SK-N-DZ (cell line): ENCODE results near the gene SCD5.

Experiments used
- DNase-seq: peaks from one replicate; pipeline ENCODE4 v3.0.0-alpha.2; 2015; ENCODE audit warnings: low spot score

Gene SCD5

DNA sequence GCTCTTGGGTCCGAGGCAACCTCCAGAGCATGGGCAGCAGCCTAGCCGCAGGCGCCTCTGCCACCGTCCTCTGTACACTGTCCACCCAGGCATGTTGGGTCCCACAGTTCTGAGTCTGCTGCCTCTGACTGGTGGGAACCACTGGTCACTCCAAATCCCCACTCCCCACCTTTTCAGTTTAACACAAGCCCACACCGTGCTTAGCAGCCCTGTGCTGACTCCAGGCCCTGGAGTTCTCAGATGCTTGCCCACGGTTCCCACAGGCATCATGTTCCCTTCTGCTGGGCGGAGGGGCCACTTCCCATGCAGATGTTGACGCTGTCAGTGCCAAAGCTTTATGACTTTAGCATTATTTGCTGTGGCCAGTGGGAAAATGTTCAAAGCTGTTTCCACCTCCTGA lies 104.5 kb downstream of the SCD5 start:
- DNase-seq: no peak

- DNase-seq: no peak
Observed at GRCh38 chr4:82692101-82692780, 106.4 kb downstream of the SCD5 start.

GRCh38 chr4:82691431-82691830 lies 107.2 kb downstream of the SCD5 start:
- no peak for DNase-seq

- DNase-seq: no peak
Observed at GRCh38 chr4:82688091-82688795, 110.4 kb downstream of the SCD5 start.

GRCh38 chr4:82687531-82687930 lies 111.1 kb downstream of the SCD5 start:
- DNase-seq: no peak

DNA sequence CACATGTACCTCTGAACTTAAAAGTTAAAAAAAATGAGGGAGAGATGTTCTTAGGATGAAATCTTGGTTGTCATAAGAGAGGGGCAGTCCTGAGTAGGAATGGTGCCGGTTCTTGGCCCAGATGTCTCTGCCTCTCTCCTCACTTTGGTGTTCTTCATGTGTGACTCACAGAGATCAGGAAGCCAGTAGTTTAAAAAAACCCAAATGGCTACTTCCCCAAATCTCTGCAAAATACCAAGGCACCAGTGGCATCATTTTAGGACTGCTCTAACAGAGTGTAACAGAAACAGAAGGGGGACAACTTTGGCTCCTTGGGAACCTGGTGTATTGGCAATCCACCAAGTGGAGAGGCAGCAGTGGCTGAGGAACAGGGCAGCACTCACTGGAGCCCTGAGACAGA lies 116.8 kb downstream of the SCD5 start:
- DNase-seq: no peak

- no peak for DNase-seq
Observed at GRCh38 chr4:82680834-82681233, 117.8 kb downstream of the SCD5 start.

DNA sequence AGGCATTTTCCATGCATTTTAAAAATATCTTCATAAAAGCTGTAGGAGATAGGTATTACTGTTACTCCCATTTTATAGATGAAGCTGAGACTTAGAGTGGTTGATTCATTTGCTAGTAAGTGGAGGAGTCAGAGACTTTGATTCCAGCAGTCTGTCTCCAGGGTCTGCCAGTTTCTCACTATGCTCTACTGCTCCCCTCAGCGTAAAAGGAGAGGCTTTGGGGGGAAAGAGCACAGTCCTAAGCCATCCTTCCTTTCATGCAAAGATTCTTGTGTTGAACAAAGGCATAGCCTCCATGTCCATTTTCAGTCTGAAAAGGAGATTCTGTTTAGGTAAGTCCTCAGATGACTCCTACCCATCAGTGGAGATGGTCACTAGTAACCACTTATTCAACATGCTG lies 119.1 kb downstream of the SCD5 start:
- no peak for DNase-seq

DNA sequence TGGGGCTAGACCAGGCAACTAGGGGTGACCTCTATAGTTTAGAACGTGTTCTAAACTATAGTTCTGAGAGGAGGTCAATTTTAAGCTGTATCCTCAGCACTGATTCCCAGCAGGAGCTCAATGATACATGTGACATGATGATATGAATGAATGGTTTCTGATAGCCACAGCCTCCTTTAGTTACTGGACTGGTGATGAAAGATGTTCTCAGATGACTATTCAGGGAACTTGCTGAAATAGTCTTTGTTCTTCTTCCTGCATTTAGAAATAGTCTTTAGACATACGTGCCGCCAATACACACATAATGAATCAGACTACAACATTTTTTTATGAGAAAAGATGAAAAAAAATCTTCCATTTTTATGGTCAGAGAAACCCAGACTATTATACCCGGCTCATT lies 120.5 kb downstream of the SCD5 start:
- no peak for DNase-seq

- no peak for DNase-seq
Observed at GRCh38 chr4:82677327-82677726, 121.3 kb downstream of the SCD5 start.

GRCh38 chr4:82667761-82668480 lies 130.7 kb downstream of the SCD5 start:
- DNase-seq: no peak

- no peak for DNase-seq
Observed at GRCh38 chr4:82666970-82667665, 131.5 kb downstream of the SCD5 start.

- no peak for DNase-seq
Observed at GRCh38 chr4:82661181-82661992, 137.2 kb downstream of the SCD5 start.

DNA sequence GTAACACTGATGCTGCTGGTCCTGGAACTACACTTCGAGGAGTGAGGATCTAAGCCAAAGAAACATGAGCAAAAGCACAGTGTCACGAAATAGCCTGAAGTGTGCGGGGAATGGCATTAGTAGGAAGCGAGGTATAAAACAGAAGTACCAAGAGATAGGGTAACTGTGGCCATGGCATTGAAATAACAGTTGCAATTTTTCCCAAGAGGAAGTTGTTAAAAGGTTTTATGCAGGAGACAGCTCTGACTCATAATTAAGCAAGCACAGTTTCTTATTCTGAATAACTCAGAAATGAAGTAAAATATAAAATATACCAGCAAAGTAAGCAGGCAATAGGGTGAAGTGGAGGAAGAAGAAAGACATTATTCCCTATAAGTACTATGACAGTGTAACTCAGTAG lies 146.5 kb downstream of the SCD5 start:
- DNase-seq: no peak

GRCh38 chr4:82650868-82651267 lies 147.7 kb downstream of the SCD5 start:
- no peak for DNase-seq

- no peak for DNase-seq
Observed at GRCh38 chr4:82648356-82648755, 150.2 kb downstream of the SCD5 start.

- no peak for DNase-seq
Observed at GRCh38 chr4:82645936-82646565, 152.5 kb downstream of the SCD5 start.

DNA sequence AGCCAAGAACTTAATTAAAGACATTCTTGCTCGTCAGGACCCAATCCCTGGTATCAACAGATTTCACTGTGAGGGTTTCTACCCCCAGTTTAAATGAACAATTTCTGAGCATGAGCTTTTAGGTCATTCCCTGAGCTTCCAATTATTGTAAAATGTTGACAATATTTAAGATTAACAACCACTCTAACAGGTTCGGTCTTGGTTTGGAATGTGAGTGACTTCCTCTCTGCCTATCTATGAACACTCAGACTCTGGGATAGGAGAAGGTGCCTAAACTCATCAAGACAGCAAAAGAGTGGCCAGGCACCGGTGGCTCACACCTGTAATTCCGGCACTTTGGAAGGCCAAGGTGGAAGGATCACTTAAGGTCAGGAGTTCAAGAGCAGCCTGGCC lies 153.9 kb downstream of the SCD5 start:
- DNase-seq: no peak

DNA sequence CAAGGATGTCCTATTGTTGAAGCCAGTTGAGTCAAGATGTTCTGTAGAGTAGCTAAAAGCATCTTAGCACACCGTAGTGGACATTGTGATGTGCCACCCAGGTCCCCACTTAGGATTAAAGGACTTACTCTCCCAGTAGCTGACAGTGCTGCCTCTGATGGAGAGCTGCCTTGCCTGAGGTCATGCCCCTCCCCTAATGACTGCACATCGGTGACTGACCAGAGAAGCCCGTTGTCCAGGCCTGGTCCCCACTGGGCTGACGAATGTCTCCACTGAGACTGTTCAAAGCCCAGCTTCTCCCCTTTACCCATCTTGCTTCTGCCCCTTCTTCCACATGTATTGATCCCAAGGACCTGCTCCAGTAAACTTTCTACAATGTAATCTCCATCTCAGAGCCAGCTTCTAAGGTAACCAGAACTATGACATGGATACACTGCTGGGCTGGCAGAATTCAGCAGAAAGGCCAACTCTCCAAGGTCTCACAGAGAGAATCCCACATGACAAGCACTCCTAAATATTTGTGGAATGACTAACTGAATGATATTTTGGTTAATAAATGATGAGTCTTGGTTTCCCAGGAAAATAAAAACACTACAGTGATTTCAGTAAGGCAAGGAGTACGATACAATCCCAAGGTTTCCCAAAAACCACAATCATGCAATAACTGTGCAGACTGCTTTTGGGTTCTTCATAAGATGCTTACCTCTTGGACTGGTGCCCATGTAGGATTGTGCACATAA lies 154.4 kb downstream of the SCD5 start:
- DNase-seq: no peak

DNA sequence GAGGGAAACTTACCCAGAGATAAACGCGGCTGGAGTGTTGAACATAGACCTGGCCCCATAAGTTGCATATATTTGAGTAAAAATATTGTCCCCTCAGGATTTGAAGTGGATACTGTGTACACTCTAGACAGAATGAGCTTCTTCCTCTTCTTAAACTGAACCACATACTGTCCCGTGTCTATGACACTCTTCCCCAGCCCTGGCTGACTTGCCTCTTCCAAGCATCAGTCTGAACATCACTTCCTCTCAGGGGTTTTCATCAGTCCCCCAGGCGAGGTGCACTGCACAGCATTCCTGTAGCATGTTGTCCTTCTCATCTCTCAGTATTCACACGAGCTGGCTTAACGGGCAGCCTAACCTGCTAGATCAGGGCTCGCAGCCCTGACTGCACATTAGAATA lies 156.3 kb downstream of the SCD5 start:
- DNase-seq: no peak
